Measurements from ENCODE around the gene PPP2R3B. TPM values are rescaled to one million over a fixed set of nuclear protein-coding genes. Genes with fewer than 3 reads are reported as not detected.

Gene PPP2R3B
- total and polyA plus RNA-seq, 2 of the 13 experiments (the other 11 are each of a cell fraction or from before 2014, with no cell fraction given): 17.0 to 21.4 TPM

DNA sequence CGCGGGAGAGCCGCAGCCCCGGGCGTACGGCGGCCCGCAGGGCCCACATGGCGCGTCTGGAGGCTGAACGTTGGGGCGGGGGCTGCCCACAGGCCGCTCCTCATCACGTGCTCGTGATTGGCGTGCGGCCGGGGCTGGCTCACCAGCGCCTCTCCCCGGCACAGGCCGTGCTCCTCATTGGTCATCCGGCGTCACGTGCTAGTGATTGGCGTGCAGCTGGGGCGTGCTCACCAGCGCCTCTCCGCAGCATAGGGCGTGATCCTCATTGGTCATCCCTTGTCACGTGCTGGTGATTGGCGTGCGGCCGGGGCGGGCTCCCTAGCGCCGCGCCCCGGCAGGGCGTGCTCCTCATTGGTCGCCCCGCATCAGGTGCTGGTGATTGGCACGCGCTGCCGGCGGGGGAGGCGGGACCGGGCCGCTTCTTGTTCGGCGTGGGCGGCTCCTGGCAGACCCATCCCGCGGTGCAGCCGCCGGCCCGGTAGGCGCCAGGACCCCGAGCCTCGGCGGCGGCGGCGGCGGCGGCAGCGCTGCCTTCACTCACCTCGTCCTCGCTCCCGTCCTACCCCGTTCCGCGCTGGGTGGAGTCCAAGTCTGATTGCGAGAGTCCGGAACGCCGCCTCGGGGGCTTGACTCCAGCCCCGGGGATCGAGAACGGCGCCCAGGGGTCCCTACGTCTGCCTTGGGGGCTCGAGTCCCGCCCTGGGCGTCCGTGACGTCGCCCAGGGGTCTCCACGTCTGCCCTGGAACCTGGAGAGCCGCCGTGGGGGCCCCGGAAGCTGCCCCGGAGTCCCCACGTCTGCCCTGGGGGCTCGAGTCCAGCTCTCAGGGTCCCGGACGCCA is 67.7 kb downstream of the PPP2R3B start, which contains the start of gene GTPBP6 (continued):
- TF ChIP-seq, protein P1, sequence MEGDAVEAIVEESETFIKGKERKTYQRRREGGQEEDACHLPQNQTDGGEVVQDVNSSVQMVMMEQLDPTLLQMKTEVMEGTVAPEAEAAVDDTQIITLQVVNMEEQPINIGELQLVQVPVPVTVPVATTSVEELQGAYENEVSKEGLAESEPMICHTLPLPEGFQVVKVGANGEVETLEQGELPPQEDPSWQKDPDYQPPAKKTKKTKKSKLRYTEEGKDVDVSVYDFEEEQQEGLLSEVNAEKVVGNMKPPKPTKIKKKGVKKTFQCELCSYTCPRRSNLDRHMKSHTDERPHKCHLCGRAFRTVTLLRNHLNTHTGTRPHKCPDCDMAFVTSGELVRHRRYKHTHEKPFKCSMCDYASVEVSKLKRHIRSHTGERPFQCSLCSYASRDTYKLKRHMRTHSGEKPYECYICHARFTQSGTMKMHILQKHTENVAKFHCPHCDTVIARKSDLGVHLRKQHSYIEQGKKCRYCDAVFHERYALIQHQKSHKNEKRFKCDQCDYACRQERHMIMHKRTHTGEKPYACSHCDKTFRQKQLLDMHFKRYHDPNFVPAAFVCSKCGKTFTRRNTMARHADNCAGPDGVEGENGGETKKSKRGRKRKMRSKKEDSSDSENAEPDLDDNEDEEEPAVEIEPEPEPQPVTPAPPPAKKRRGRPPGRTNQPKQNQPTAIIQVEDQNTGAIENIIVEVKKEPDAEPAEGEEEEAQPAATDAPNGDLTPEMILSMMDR (CRISPR knock-in tag; IDR thresholded peaks at IDR 0.05): peak; percentile 73
- TF ChIP-seq NKX3-1 (CRISPR knock-in tag; IDR thresholded peaks at IDR 0.05) (no peak), EP300 (IDR thresholded peaks at IDR 0.05; ENCODE audit: low read depth in 2 of 2, low read length in 2 of 2) (no peak), EP300 (CRISPR knock-in tag; IDR thresholded peaks at IDR 0.05; ENCODE audit: borderline replicate concordance) (no peak), SIN3A (IDR thresholded peaks at IDR 0.05; ENCODE audit: borderline replicate concordance, low read depth, low read length) (peak; percentile 18; the same call in 1 of the 2 replicates), ZFP82 (CRISPR knock-in tag; IDR thresholded peaks at IDR 0.05; ENCODE audit: borderline replicate concordance) (no peak), SP5 (CRISPR knock-in tag; IDR thresholded peaks at IDR 0.05; ENCODE audit: borderline replicate concordance, low read depth) (peak; percentile 28; the same call in 1 of the 2 replicates), FOXC1 (CRISPR knock-in tag; IDR thresholded peaks at IDR 0.05; ENCODE audit: borderline replicate concordance) (peak; percentile 52; the same call in 1 of the 2 replicates)
- TF ChIP-seq, protein P2, sequence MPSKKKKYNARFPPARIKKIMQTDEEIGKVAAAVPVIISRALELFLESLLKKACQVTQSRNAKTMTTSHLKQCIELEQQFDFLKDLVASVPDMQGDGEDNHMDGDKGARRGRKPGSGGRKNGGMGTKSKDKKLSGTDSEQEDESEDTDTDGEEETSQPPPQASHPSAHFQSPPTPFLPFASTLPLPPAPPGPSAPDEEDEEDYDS (CRISPR knock-in tag; IDR thresholded peaks at IDR 0.05): peak; percentile 76
- TF ChIP-seq, protein P3, sequence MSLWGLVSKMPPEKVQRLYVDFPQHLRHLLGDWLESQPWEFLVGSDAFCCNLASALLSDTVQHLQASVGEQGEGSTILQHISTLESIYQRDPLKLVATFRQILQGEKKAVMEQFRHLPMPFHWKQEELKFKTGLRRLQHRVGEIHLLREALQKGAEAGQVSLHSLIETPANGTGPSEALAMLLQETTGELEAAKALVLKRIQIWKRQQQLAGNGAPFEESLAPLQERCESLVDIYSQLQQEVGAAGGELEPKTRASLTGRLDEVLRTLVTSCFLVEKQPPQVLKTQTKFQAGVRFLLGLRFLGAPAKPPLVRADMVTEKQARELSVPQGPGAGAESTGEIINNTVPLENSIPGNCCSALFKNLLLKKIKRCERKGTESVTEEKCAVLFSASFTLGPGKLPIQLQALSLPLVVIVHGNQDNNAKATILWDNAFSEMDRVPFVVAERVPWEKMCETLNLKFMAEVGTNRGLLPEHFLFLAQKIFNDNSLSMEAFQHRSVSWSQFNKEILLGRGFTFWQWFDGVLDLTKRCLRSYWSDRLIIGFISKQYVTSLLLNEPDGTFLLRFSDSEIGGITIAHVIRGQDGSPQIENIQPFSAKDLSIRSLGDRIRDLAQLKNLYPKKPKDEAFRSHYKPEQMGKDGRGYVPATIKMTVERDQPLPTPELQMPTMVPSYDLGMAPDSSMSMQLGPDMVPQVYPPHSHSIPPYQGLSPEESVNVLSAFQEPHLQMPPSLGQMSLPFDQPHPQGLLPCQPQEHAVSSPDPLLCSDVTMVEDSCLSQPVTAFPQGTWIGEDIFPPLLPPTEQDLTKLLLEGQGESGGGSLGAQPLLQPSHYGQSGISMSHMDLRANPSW (CRISPR knock-in tag; IDR thresholded peaks at IDR 0.05; ENCODE audit: borderline replicate concordance): no peak
- TF ChIP-seq, protein P4, sequence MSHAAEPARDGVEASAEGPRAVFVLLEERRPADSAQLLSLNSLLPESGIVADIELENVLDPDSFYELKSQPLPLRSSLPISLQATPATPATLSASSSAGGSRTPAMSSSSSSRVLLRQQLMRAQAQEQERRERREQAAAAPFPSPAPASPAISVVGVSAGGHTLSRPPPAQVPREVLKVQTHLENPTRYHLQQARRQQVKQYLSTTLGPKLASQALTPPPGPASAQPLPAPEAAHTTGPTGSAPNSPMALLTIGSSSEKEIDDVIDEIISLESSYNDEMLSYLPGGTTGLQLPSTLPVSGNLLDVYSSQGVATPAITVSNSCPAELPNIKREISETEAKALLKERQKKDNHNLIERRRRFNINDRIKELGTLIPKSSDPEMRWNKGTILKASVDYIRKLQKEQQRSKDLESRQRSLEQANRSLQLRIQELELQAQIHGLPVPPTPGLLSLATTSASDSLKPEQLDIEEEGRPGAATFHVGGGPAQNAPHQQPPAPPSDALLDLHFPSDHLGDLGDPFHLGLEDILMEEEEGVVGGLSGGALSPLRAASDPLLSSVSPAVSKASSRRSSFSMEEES (CRISPR knock-in tag; IDR thresholded peaks at IDR 0.05): peak; percentile 93
- TF ChIP-seq, protein P5, sequence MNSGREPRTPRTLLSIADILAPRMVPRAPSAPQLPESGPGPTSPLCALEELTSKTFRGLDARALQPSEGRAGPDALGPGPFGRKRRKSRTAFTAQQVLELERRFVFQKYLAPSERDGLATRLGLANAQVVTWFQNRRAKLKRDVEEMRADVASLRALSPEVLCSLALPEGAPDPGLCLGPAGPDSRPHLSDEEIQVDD (CRISPR knock-in tag; IDR thresholded peaks at IDR 0.05; ENCODE audit: borderline replicate concordance): 0 out of 2 replicates have a peak, but pooled peaks have one; percentile 64

All from HepG2 (cell line).